Type B pancreatic cell (in vitro differentiated cells): ENCODE results near the gene ANKRD40. TPM values are rescaled to one million over a fixed set of nuclear protein-coding genes. Genes with fewer than 3 reads are reported as not detected.

Experiments
- DNase-seq: peaks from one replicate; pipeline ENCODE4 v3.0.0; 2021; ENCODE audit warnings: mixed read lengths; ENCODE audit not compliant: unreplicated experiment; ENCODE audit errors: extremely low spot score
- H3K27ac Mint-ChIP-seq: 2 replicates; pipeline ENCODE4 v1.8.0; 2021; ENCODE audit warnings: mild to moderate bottlenecking, mixed read lengths
- H3K27me3 Mint-ChIP-seq: 2 replicates; pipeline ENCODE4 v1.8.0; 2021; ENCODE audit warnings: mixed read lengths
- H3K36me3 Mint-ChIP-seq: 2 replicates; pipeline ENCODE4 v1.8.0; 2021; ENCODE audit warnings: mixed read lengths
- H3K4me1 Mint-ChIP-seq: one replicate; pipeline ENCODE4 v1.8.0; 2021; ENCODE audit warnings: mixed read lengths; ENCODE audit not compliant: unreplicated experiment
- H3K4me3 Mint-ChIP-seq: 2 replicates; pipeline ENCODE4 v1.8.0; 2021; ENCODE audit warnings: mild to moderate bottlenecking, mixed read lengths
- H3K9me3 Mint-ChIP-seq: 2 replicates; pipeline ENCODE4 v1.8.0; 2021; ENCODE audit warnings: mixed read lengths
- CTCF ChIP-seq: fragments of 200-600 bp; sonication (generic); conservative IDR thresholded peaks from 2 replicates; pipeline ENCODE4 v1.5.0; 2021; ENCODE audit warnings: antibody characterized with exemption, mild to moderate bottlenecking
- total RNA-seq: library from RNA; stranded (reverse); gene quantifications from 2 replicates; pipeline ENCODE4 v1.2.1, GENCODE V29; 2021; ENCODE audit warnings: low replicate concordance

The ANKRD40 gene
- total RNA-seq, 1 donor from 2014 or later, result 38.4 TPM

GRCh38 chr17:50708050-50709000 is 611 bp upstream of the ANKRD40 start:
- no peak for DNase-seq
- peaks cover 7% of the 10 kb centered on the region for H3K27me3 Mint-ChIP-seq
- TF ChIP-seq CTCF, result no peak
- peaks cover 12% of the 10 kb centered on the region for H3K36me3 Mint-ChIP-seq
- H3K4me3 Mint-ChIP-seq, result peak overlapping the region; percentile 93
- H3K4me1 Mint-ChIP-seq, result peaks cover 30% of the 10 kb centered on the region
- H3K27ac Mint-ChIP-seq, result peak overlapping the region; percentile 83
- H3K9me3 Mint-ChIP-seq, result no peaks in the 10 kb centered on the region

- Mint-ChIP-seq H3K4me3 (peak overlapping the region; percentile 27), H3K36me3 (peaks cover 24% of the 10 kb centered on the region), H3K9me3 (no peaks in the 10 kb centered on the region), H3K27me3 (peaks cover 4% of the 10 kb centered on the region), H3K27ac (peak overlapping the region; percentile 34), H3K4me1 (peaks cover 15% of the 10 kb centered on the region)
- TF ChIP-seq CTCF, result no peak
- DNase-seq, result no peak
Observed at GRCh38 chr17:50703162-50703561, 4.6 kb downstream of the ANKRD40 start.

GRCh38 chr17:50699410-50699809 is 8.3 kb downstream of the ANKRD40 start:
- Mint-ChIP-seq H3K27me3 (peaks cover 4% of the 10 kb centered on the region), H3K36me3 (peaks cover 27% of the 10 kb centered on the region), H3K27ac (no peak overlapping the region), H3K4me1 (peaks cover 20% of the 10 kb centered on the region), H3K4me3 (no peak overlapping the region), H3K9me3 (no peaks in the 10 kb centered on the region)
- TF ChIP-seq CTCF, result no peak
- no peak for DNase-seq

- Mint-ChIP-seq H3K27ac (no peak overlapping the region), H3K4me1 (peaks cover 20% of the 10 kb centered on the region), H3K27me3 (no peaks in the 10 kb centered on the region), H3K9me3 (no peaks in the 10 kb centered on the region), H3K4me3 (no peak overlapping the region), H3K36me3 (peaks cover 17% of the 10 kb centered on the region)
- TF ChIP-seq CTCF, result no peak
- DNase-seq, result no peak
Observed at GRCh38 chr17:50697663-50698272, 9.9 kb downstream of the ANKRD40 start.

- no peak for TF ChIP-seq CTCF
- DNase-seq, result no peak
- H3K36me3 Mint-ChIP-seq, result peaks cover 17% of the 10 kb centered on the region
- H3K27me3 Mint-ChIP-seq, result no peaks in the 10 kb centered on the region
- peaks cover 27% of the 10 kb centered on the region for H3K4me1 Mint-ChIP-seq
- no peak overlapping the region for H3K27ac Mint-ChIP-seq
- no peaks in the 10 kb centered on the region for H3K9me3 Mint-ChIP-seq
- no peak overlapping the region for H3K4me3 Mint-ChIP-seq
Observed at GRCh38 chr17:50697062-50697461, 10.7 kb downstream of the ANKRD40 start.
